ENCODE results near the gene ARHGEF7.

Gene ARHGEF7

GRCh38 chr13:111139873-111140561, 24.9 kb downstream of the ARHGEF7 start:
- DNase-seq: no peak

GRCh38 chr13:111140562-111141105, 25.5 kb downstream of the ARHGEF7 start:
- DNase-seq: no peak

- DNase-seq: no peak
Observed at GRCh38 chr13:111142472-111142871, 27.4 kb downstream of the ARHGEF7 start.

GRCh38 chr13:111143865-111144540, 28.9 kb downstream of the ARHGEF7 start:
- no peak for DNase-seq

GRCh38 chr13:111145071-111145470, 30.0 kb downstream of the ARHGEF7 start:
- no peak for DNase-seq

- no peak for DNase-seq
Observed at GRCh38 chr13:111145506-111145905, 30.4 kb downstream of the ARHGEF7 start.

- DNase-seq: no peak
Observed at GRCh38 chr13:111152844-111153243, 37.7 kb downstream of the ARHGEF7 start.

- DNase-seq: peak; percentile 77
Observed at GRCh38 chr13:111153279-111153976, 38.3 kb downstream of the ARHGEF7 start.

- DNase-seq: peak; percentile 71
Observed at GRCh38 chr13:111153977-111154332, 38.8 kb downstream of the ARHGEF7 start.

- DNase-seq: no peak
Observed at GRCh38 chr13:111156421-111156820, 41.3 kb downstream of the ARHGEF7 start.

GRCh38 chr13:111158136-111158805, 43.2 kb downstream of the ARHGEF7 start:
- DNase-seq: no peak

GRCh38 chr13:111159362-111160320, 44.5 kb downstream of the ARHGEF7 start:
- no peak for DNase-seq

GRCh38 chr13:111160648-111161047, 45.5 kb downstream of the ARHGEF7 start:
- DNase-seq: no peak

GRCh38 chr13:111161601-111162600, 46.8 kb downstream of the ARHGEF7 start:
- no peak for DNase-seq

GRCh38 chr13:111165241-111166010, 50.3 kb downstream of the ARHGEF7 start:
- DNase-seq: no peak

GRCh38 chr13:111166882-111167675, 52.0 kb downstream of the ARHGEF7 start:
- no peak for DNase-seq

- DNase-seq: no peak
Observed at GRCh38 chr13:111168107-111168506, 53.0 kb downstream of the ARHGEF7 start.

- no peak for DNase-seq
Observed at GRCh38 chr13:111171112-111171511, 56.0 kb downstream of the ARHGEF7 start.

GRCh38 chr13:111171629-111172028, 56.5 kb downstream of the ARHGEF7 start:
- DNase-seq: no peak

Measured in NK-92 treated with Interleukin-12 subunit alpha and Interleukin-12 subunit beta, amount 100 ng/mL, for 24 hours (cell line).